Bronchial epithelial cell (primary cell): ENCODE results near the gene UFSP1. TPM values are rescaled to one million over a fixed set of nuclear protein-coding genes. Genes with fewer than 3 reads are reported as not detected.

ENCODE experiments used
- DNase-seq: peaks from one replicate; pipeline ENCODE4 v3.0.0-alpha.2; 2010; ENCODE audit warnings: low read depth
- FAIRE-seq: peaks from 2 replicates; lab custom pipeline; 2011; peaks lifted over from hg19 to GRCh38; lab: Jason Lieb, UNC
- H3K27me3 ChIP-seq: 2 replicates; pipeline ENCODE4 v1.5.1; 2011; ENCODE audit warnings: low read length; ENCODE audit not compliant: control insufficient read depth, insufficient read depth
- H3K36me3 ChIP-seq: 2 replicates; pipeline ENCODE4 v1.5.1; 2011; ENCODE audit warnings: low read length; ENCODE audit not compliant: control insufficient read depth, insufficient read depth
- H3K4me3 ChIP-seq: 2 replicates; pipeline ENCODE4 v1.5.1; 2011; ENCODE audit warnings: mild to moderate bottlenecking, low read depth, low read length, control low read depth
- total RNA-seq: library from RNA; depleted of rRNA; stranded (reverse); fragments of >200 nt; gene quantifications from 2 replicates; pipeline ENCODE4 v1.2.1, GENCODE V29; 2014
- TF ChIP-seq, protein P1 (sequence below): IDR thresholded peaks from 2 replicates; pipeline ENCODE4 v1.5.1; 2011; ENCODE audit warnings: mild to moderate bottlenecking, moderate library complexity, low read length, control low read depth, inconsistent platforms; ENCODE audit not compliant: insufficient read depth, severe bottlenecking

Gene UFSP1
- total RNA-seq, 1 donor from 2014 or later, result 4.2 TPM

DNA sequence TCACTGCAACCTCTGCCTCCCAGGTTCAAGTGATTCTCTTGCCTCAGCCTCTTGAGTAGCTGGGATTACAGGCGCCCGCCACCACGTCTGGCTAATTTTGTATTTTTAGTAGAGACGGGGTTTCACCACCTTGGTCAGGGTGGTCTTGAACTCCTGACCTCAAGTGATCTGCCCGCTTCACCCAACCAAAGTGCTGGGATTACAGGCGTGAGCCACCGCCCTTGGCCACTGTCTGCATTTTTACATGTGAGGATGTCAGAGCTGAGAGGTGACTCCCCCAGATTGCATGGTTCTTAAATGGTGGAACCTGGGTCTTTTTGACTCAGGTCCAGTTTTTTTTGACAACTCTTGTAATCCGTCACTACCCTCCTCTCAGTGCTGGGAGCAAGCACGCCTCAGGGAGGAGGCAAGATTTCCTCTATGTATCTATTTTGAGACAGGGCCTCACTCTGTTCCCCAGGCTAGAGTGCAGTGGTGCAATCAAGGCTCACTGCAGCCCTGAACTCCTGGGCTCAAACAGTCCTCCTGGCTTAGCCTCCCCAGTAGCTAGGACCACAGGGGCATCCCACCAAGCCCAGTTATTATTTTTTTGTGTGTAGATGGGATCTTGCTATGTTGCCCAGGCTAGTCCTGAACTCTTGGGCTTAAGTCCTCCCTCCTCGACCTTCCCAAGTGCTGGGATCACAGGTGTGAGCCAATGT lies 15.8 kb downstream of the UFSP1 start:
- no peak overlapping the region for H3K4me3 ChIP-seq
- TF ChIP-seq, protein P1, sequence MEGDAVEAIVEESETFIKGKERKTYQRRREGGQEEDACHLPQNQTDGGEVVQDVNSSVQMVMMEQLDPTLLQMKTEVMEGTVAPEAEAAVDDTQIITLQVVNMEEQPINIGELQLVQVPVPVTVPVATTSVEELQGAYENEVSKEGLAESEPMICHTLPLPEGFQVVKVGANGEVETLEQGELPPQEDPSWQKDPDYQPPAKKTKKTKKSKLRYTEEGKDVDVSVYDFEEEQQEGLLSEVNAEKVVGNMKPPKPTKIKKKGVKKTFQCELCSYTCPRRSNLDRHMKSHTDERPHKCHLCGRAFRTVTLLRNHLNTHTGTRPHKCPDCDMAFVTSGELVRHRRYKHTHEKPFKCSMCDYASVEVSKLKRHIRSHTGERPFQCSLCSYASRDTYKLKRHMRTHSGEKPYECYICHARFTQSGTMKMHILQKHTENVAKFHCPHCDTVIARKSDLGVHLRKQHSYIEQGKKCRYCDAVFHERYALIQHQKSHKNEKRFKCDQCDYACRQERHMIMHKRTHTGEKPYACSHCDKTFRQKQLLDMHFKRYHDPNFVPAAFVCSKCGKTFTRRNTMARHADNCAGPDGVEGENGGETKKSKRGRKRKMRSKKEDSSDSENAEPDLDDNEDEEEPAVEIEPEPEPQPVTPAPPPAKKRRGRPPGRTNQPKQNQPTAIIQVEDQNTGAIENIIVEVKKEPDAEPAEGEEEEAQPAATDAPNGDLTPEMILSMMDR, result no peak
- DNase-seq, result no peak
- no peaks in the 10 kb centered on the region for H3K27me3 ChIP-seq
- H3K36me3 ChIP-seq, result peaks cover 26% of the 10 kb centered on the region
- FAIRE-seq, result no peak

DNA sequence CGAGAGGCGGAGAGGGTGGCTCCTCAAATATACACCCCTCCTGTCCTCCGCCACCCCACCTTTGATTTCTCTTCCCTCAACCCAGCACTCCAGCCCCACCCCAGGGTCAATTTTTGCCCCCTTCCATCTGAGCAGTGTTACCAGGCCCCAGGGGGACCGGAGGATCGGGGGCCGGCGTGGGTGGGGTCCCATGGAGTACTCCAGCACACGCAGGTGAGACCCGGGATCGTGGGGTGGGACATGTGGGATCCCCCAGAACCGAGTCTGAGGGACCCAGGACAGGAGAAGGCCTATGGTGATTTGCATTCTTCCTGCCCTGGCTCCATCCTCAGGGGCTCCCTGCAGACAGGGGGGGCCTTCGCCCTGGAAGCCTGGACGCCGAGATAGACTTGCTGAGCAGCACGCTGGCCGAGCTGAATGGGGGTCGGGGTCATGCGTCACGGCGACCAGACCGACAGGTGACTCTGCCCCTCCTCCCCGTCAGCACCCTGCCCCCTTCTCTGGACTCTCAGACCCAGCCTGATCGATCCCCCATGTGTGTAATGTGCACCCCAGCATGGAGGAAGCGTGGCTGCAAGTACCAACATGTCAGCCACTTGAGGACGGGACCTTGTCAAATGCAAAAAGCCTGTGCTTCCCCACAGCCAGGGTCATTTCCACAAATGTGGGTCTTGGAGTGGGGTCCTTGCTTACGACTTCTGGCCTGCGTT lies 21.6 kb downstream of the UFSP1 start:
- peaks cover 22% of the 10 kb centered on the region for H3K36me3 ChIP-seq
- TF ChIP-seq, protein P1, result no peak
- H3K4me3 ChIP-seq, result peak overlapping the region; percentile 93
- FAIRE-seq (no peak), DNase-seq (peak; percentile 53)
- H3K27me3 ChIP-seq, result no peaks in the 10 kb centered on the region

DNA sequence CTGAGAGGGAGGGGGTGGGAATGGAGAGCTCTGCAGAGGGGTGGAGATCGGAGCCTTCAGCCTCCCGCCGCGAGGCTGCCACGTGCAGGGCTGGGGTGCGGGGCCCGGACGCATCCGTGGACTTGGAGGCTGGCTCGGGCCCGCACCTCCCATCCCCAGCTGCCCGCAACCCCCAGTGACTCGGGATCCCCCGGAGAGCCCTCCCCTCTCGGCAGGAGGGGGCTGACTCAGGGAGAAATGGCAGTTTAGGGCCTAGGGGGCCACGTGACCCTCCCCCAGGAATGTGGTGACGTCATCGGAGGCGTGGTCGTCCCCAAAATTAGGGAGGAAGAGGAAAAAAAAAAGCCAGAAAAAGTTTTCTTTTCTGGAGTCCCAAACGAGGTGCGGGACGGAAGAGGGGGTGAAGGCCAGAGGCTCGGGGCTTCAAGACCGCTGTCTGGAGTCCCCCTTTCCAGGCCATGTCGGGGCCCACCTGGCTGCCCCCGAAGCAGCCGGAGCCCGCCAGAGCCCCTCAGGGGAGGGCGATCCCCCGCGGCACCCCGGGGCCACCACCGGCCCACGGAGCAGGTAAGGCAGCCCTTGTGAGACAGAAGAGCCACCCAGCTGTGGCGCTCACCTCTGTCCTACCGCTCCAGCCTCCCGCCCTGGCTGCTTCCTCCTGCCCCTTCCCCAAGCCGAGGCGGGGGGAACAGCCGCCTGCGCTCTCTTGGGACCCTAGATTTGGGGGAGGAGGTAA lies 22.3 kb downstream of the UFSP1 start, which contains the start of gene TRIP6:
Gene TRIP6, plus strand, starts transcription at position 348 of the 736 bp plus-strand sequence. Its CDS starts 111 bp downstream, at position 459.
- H3K4me3 ChIP-seq, result peak within 1 kb of the TSS; percentile 93
- H3K36me3 ChIP-seq, result peaks cover 17% of the 10 kb centered on the region
- TF ChIP-seq, protein P1, result no peak
- no peaks in the 10 kb centered on the region for H3K27me3 ChIP-seq
- no peak for FAIRE-seq
- peak; percentile 77 for DNase-seq

DNA sequence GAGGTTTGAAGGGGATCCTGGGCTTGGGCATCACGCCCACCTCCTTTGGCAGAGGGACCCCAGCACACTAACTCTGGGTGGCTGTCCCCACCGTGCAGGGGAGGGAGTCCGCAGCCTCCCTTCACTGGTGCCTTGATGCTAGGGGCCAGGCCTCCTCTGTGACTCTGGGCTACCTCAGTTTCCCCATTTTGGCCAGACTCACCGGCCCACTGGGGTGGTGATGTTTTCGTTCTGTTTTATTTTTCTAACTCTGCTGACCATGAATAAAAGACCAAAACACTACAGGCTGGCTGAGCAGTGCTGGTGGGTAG lies 22.8 kb downstream of the UFSP1 start:
- DNase-seq, result no peak
- Histone ChIP-seq H3K27me3 (no peaks in the 10 kb centered on the region), H3K36me3 (peaks cover 16% of the 10 kb centered on the region), H3K4me3 (peak overlapping the region; percentile 93)
- FAIRE-seq, result no peak
- TF ChIP-seq, protein P1, result no peak

DNA sequence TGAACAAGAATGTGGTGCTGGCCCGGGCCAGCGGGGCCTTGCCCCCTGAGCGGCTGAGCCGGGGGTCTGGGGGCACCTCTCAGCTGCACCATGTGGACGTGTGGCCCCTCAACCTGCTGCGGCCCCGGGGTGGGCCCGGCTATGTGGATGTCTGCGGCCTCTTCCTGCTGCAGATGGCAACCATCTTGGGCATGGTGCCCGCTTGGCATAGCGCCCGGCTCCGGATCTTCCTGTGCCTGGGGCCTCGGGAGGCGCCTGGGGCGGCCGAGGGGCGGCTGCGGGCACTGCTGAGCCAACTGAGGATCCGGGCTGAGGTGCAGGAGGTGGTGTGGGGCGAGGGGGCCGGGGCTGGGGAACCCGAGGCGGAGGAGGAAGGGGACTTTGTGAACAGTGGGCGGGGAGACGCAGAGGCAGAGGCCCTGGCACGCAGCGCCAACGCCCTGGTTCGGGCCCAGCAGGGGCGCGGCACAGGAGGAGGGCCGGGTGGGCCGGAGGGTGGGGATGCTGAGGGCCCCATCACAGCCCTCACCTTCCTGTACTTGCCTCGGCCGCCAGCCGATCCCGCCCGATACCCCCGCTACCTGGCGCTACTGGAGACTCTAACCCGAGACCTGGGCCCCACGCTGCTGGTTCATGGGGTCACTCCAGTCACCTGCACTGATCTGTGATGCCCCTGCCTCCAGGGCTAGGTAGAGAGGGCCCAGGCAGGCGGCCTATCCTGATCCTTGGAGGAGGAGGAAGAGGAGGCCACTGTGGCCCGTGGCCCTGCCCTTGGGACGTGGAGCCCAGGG lies 23.4 kb downstream of the UFSP1 start:
- Histone ChIP-seq H3K4me3 (peak overlapping the region; percentile 93), H3K36me3 (peaks cover 15% of the 10 kb centered on the region), H3K27me3 (no peaks in the 10 kb centered on the region)
- FAIRE-seq (no peak), DNase-seq (peak; percentile 46)
- TF ChIP-seq, protein P1, result no peak
